HG03135 (cell line): ENCODE measurements around the gene HLCS.
"Not testable (repeated sequence)": the region's sequence is repeated elsewhere in the genome, so short reads cannot be mapped to it uniquely, and the experiment has no call there.

ENCODE experiments used
- ATAC-seq: cut with Tn5 transposase; IDR thresholded peaks from one replicate; pipeline ENCODE4 v1.9.1; 2021; ENCODE audit warnings: mild to moderate bottlenecking, moderate library complexity; ENCODE audit not compliant: unreplicated experiment

The HLCS gene

GRCh38 chr21:36816561-36817130 lies 149.8 kb downstream of the HLCS start:
- ATAC-seq = no peak

- ATAC-seq = not testable (repeated sequence)
These were observed 150.4 kb downstream of the HLCS start for GRCh38 chr21:36816026-36816425.

GRCh38 chr21:36815284-36815683 lies 151.2 kb downstream of the HLCS start:
- ATAC-seq = no peak

- no peak for ATAC-seq
These were observed 153.4 kb downstream of the HLCS start for GRCh38 chr21:36813052-36813451.

GRCh38 chr21:36811762-36812161 lies 154.7 kb downstream of the HLCS start:
- ATAC-seq = no peak

GRCh38 chr21:36810443-36810842 lies 156.0 kb downstream of the HLCS start:
- no peak for ATAC-seq

- no peak for ATAC-seq
These were observed 159.0 kb downstream of the HLCS start for GRCh38 chr21:36807422-36807928.

- no peak for ATAC-seq
These were observed 160.4 kb downstream of the HLCS start for GRCh38 chr21:36806103-36806502.

GRCh38 chr21:36804874-36805611 lies 161.4 kb downstream of the HLCS start:
- ATAC-seq = no peak

GRCh38 chr21:36803816-36804439 lies 162.5 kb downstream of the HLCS start:
- no peak for ATAC-seq

- ATAC-seq = no peak
These were observed 163.3 kb downstream of the HLCS start for GRCh38 chr21:36803051-36803645.

GRCh38 chr21:36800734-36801133 lies 165.7 kb downstream of the HLCS start:
- no peak for ATAC-seq

- no peak for ATAC-seq
These were observed 166.6 kb downstream of the HLCS start for GRCh38 chr21:36799869-36800268.

- ATAC-seq = no peak
These were observed 168.0 kb downstream of the HLCS start for GRCh38 chr21:36798491-36798890.

- no peak for ATAC-seq
These were observed 170.4 kb downstream of the HLCS start for GRCh38 chr21:36796070-36796469.

GRCh38 chr21:36792505-36792967 lies 173.9 kb downstream of the HLCS start:
- ATAC-seq = no peak

- no peak for ATAC-seq
These were observed 174.6 kb downstream of the HLCS start for GRCh38 chr21:36791695-36792470.

GRCh38 chr21:36791180-36791579 lies 175.3 kb downstream of the HLCS start:
- no peak for ATAC-seq

- ATAC-seq = no peak
These were observed 175.9 kb downstream of the HLCS start for GRCh38 chr21:36790616-36791015.

- ATAC-seq = no peak
These were observed 178.3 kb downstream of the HLCS start for GRCh38 chr21:36788120-36788638.

GRCh38 chr21:36786186-36786585 lies 180.3 kb downstream of the HLCS start:
- no peak for ATAC-seq
